GM19240 (cell line): ENCODE data around the gene CSTF2.

Experiments used
- DNase-seq: peaks from one replicate; pipeline ENCODE4 v3.0.0; 2011; ENCODE audit warnings: low spot score; ENCODE audit not compliant: insufficient read length

CSTF2 gene

DNA sequence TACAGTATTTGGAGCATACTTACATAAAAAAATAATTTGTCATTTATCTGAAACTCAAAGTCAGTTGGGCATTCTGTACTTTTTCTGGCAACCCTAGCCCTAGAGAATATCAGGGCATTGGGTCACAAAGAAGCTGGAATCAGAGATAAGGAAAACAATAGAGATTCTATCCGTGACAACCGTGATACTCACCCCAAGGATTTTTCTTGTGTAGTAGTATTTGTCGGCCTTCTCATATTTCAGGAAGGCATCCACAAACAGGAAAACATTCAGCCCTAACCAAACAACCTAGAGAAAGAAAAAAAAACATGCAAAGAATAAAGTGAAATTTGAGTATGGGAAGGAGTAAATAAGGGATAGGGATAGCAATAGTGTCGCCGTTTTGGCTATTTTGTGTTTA lies 50.3 kb downstream of the CSTF2 start:
- DNase-seq: no peak

DNA sequence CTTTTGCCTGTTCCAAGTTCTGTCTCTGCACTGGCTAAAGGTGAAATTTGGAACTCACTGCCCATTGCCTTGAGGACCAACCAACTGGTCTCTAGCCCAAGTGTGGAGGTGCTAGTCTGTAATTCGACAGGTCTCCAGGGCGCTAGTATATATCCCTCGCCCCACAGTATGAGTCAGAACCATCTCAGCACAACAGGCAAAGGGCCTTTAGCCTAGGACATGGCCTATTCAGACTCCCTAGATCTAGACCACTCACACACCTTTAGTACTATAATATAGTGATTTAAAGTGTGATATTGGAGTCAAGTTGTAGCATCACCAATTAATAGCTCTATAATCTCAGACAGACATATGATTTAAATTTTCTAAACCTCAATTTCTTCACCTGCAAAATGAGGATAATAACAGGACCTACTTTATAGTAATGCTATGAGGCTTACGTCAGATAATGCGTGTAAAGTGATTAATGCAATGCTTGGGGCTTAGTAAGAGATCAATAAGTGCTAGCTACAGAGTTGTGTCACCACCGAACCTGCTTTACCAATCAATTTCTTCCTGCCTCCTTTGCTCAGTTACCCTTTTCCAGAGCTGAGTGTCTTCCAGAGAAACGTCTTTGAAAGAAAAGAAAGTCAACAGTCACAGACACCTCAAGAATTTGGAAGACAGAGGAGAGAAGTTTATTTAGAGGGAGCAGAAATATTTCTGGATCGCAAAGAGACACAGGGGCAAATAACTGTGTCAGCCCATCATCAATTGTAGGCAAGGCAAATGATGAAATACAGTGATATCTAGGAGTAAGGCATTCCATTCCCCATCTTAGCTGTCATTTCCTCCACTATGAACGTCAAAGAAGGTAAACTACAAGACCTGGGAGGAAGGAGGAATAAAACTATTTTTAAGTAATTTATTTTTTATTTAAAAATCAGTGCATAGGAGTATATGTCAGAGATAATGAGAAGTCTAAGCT lies 51.7 kb downstream of the CSTF2 start:
- no peak for DNase-seq

- no peak for DNase-seq
Observed at GRCh38 chrX:100874325-100874724, 54.1 kb downstream of the CSTF2 start, which contains the start of gene NOX1. TSS of gene NOX1 (minus strand) at chrX:100874359. CDS start at chrX:100874139, 220 bp downstream.

DNA sequence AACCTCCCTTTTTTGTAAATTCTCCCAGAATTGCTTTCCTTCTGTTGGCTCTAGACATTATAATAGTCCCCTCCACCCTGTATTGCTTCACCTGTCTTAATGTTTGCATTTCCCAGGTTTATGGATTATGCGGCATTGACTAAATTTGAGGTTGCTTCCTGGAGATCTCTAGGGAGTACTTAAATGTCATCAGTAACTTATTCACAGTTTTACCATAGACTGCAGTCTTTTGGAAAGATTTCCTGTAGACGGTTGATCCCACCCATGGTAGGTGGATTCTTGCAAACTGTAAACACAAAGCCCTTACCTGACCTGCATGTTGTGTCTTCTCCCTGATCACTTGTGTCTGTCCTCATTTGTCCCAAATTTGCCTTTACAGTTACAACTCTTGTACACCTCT lies 60.2 kb downstream of the CSTF2 start:
- no peak for DNase-seq

- no peak for DNase-seq
Observed at GRCh38 chrX:100883654-100884053, 63.5 kb downstream of the CSTF2 start.
